COLO829 (cell line): ENCODE measurements around the gene DCAF6.
"Not testable (repeated sequence)": the region's sequence is repeated elsewhere in the genome, so short reads cannot be mapped to it uniquely, and the experiment has no call there.

ENCODE experiments used
- DNase-seq: peaks from one replicate; pipeline ENCODE4 v3.0.0; 2012; ENCODE audit warnings: low spot score

Gene DCAF6

GRCh38 chr1:167923324-167924056 is 13.0 kb upstream of the DCAF6 start:
- no peak for DNase-seq

DNA sequence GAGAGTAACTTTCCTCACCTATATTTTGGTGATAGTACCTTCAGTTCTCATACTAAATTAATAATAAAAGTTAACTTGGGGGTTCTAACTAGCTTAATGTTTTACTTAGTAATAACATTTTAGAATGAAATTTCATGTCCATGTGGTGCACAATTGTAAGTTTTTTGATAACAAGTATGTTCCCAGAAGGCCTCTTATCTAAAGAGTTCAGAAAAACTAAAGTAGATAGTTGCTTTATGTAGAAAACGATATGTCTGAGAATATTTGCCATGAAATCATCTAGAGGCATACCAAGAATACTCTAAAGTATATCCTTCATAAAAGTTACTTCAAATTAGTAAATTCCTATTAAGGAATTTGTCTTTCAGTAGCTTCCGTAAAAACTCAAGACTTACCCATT is 12.4 kb upstream of the DCAF6 start:
- DNase-seq = no peak

DNA sequence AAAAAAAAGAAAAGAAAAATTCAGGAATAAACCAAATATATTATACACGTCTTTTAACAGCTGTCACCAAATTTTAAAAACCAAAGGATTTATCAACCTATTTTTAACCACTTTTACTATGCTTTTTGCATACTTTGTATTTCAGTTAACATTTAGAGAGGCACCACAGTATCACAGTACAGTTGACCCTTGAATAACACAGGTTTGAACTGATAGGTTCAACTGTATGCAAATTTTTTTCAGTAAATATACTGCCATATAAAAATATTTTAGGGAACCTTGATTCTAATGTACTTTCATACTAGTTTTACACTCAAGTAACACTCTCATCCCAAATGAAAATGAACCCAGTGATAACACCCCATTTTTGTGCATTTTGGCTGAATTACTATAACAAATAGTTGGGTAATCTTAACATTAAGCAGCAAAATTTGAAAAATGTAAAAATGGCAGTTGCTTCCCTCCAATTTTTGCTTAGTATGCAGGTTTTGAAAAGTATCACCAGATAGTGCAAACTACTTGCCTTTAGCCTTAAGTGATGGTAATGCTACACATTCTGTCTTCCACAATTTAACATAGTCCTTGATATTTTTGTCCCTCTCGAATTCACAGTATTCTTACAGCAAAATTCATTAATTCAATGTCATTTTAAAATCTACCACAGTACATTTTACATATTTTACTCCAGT is 11.8 kb upstream of the DCAF6 start:
- no peak for DNase-seq

- DNase-seq = no peak
These were observed 9.9 kb upstream of the DCAF6 start for GRCh38 chr1:167926486-167926997.

DNA sequence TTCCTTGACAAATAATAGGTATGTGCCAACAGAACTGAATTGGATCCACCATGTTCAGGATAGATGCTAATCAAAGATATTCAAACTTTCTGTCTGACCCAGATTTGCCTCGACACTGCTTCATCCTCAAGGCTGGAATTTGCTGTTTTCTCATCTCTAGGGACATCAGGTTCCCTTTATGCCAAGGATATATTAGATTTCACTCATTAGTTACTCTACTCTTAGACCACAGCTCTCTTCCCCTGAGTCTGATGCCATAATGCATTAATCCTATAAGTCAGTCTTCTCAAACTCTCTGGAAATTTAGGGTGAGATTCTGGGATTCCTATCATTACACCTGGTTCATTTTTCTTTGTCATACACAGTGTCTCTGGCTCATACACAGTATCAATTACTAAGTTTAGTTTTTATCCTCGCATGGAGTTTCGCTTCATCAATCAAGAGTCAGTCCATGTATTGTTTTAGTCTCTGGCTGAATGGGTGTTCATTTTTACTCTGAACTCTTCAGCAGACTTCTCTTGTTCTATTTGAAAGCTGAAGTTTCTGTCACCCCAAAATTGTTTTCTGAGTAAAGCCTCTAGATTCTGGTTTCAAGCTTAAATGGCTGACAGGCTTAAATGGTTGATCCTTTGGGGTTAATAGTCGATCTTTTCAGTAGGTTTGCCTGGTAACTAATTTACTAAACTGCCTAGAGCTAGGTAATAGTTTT is 9.3 kb upstream of the DCAF6 start:
- DNase-seq = no peak

GRCh38 chr1:167928457-167928852 is 8.0 kb upstream of the DCAF6 start:
- DNase-seq = no peak

DNA sequence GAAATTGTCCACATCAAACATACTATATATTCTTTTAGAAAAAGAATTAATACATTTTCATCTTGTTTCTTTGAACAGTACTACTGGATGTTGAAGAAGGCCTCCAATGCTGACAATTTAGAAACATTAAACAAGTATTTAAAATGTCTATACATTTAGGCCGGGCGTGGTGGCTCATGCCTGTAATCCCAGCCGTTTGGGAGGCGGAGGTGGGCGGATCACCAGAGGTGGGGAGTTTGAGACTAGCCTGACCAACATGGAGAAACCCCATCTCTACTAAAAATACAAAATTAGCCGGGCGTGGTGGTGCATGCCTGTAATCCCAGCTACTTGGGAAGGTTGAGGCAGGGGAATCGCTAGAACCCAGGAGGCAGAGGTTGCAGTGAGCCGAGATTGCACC is 7.6 kb upstream of the DCAF6 start:
- not testable (repeated sequence) for DNase-seq

- no peak for DNase-seq
These were observed 6.8 kb upstream of the DCAF6 start for GRCh38 chr1:167929725-167930124.

GRCh38 chr1:167933788-167934187 is 2.7 kb upstream of the DCAF6 start:
- no peak for DNase-seq

GRCh38 chr1:167934426-167935215 is 1.9 kb upstream of the DCAF6 start:
- peak; percentile 19 for DNase-seq

DNA sequence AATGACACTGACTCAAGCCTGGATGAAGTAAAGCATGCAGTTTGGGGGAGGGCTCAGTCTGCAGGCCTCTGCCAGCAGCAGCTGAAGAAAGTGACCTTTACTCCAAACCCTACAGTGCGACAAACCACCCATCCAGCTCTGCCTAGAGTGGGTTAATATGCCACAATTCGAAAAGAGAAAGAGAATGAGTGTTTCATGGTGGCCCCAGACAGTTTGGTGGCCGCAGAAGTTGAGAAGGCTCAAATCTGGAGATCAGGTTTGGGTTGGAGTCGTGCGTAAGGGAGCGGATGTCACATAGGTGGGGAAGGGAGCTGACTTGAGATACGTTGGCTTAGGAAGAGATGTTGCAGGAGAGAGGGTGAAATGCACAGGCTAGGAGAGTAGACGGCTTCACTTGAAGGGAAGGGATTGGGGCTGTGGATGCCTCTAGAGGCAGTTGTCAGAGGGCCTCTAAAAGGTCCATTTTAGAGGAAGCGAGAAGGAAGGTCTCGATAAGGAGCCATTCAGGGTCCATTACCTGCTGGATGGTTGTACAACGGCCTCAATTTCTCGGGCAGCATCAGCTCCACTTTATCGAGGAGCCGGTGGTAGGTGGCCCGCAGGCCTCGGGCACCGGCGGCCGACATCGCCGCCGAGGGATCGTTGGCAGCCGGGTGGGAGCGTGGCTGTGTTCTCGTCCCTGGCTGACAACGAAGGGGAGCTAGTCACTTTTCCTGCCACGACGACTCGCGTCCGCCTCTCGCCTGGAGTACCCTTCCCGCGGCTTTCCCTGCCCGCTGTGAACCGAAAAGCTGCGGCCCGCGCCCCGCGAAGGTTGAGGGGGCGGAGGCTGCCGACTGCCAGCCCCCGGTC is 1.0 kb upstream of the DCAF6 start:
- peak; percentile 29 for DNase-seq

GRCh38 chr1:167936930-167937708 is 636 bp downstream of the DCAF6 start, which contains the start of gene MPC2:
TSS of gene MPC2 (minus strand) at chr1:167937072. CDS start at chr1:167935841, 1,231 bp downstream.
- DNase-seq = peak; percentile 78

DNA sequence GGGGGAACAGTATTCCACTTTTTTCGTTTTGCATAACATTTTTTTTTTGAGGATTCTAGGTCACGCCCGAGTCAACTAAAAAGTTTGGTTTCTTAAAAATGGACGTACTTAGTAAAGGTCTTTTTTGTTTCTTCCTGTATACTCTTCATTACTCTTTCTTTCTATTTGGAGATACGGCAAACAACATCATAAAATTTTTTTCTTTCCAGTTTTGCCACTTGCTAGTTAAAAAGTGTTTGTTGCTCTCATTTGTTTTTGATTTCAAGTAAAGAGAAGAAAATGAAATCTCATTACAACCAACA is 1.2 kb downstream of the DCAF6 start:
- DNase-seq = no peak

DNA sequence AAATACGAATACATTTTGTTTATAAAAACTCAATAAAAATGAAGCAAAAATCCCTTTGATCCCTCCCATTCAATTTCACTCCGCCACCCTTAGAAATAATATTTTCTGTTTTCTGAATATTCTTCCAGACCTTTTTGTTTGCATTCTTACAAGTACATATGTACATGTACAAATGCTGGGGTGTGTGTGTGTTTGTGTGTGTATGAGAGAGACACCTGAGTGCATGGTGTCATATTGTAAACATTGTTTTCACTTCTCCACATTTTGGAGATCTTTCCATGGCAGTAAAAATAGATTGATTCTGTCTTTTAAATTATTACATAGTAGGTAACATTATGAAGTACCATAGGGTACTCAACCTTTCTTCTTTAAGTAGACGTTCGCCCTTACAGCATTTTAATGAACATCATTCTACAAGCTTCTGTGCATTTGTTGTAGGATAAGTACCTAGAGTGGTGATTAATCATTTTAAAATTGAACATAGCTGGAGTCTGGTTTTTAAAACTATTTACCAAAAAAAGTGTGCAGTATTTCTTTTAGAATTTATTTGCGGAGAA is 1.7 kb downstream of the DCAF6 start:
- DNase-seq = no peak

DNA sequence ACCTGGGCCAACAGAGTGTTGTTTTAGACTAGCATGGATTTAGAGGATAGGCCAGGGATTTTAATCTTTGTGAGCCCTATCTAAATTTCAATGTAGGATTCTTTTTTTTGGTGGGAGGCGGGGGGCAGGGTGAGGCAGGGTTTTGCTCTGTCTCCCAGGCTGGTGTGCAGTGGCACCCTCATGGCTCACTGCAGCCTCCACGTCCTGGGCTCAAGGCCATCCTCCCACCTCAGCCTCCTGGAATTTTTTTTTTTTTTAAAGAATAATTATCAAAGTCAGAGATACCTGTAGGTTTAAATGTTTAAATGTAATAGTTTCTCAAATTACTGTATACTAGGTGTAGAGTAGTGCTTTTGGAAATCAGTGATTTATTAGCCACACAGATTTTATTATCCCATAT is 3.8 kb downstream of the DCAF6 start:
- no peak for DNase-seq

- DNase-seq = no peak
These were observed 7.1 kb downstream of the DCAF6 start for GRCh38 chr1:167943541-167943940.

DNA sequence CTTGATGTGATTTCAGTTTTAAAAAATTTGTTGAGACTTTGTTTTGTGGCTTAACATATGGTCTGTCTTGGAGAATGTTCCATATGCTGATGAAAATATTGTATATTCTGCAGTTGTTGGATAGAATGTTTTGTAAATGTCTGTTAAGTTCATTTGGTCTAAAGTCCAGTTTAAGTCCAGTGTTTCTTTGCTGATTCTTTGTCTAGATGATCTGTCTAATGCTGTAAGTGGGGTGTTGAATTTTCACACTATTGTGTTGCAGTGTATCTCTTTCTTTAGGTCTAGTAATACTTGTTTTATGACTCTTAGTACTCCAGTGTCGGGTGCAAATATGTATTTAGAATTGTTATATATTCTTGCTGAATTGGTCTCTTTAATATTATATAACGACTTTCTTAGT is 11.2 kb downstream of the DCAF6 start:
- no peak for DNase-seq

DNA sequence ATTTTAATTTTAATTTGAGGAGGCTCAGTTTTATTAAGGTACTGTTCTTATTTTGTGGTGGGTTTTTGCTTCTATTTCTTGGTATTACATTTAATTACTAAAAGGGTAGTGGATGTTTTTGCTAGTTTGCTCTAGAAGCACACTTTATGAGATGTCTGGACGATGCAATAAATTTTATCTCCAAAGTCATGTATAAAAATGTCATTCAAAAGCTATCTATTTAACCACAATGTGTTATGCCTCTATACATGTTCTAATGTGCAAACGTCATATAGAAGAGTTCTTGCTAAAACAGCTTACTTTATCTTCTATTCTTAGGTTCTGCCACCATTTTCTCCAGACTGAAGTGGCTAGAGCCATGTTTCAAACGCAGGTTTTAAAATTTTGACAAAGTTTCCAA is 13.3 kb downstream of the DCAF6 start:
- DNase-seq = no peak

- DNase-seq = no peak
These were observed 14.1 kb downstream of the DCAF6 start for GRCh38 chr1:167950569-167950968.

DNA sequence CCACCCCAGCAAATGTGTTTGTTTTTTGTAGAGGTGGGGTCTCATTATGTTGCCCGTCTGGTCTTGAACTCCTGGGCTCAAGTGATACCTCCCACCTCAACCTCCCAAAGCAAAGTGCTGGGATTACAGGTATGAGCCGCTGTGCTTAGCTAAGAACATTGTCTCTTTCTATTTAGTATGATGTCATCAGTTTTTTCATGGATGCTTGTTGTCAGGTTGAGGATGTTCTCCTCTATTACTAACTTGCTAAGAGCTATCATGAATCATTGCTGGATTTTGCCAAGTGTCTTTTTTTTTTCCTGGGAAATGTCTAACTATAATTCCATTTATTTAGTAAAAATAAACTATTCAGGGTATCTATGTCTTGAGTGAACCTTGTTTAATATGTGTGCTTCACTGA is 19.4 kb downstream of the DCAF6 start:
- no peak for DNase-seq
